HG02642 (cell line): ENCODE data around the gene STT3B.
"Not testable (repeated sequence)": the region's sequence is repeated elsewhere in the genome, so short reads cannot be mapped to it uniquely, and the experiment has no call there.

Source experiments
- ATAC-seq: cut with Tn5 transposase; IDR thresholded peaks from one replicate; pipeline ENCODE4 v1.9.1; 2021; ENCODE audit warnings: mild to moderate bottlenecking; ENCODE audit not compliant: unreplicated experiment, poor library complexity

STT3B gene

DNA sequence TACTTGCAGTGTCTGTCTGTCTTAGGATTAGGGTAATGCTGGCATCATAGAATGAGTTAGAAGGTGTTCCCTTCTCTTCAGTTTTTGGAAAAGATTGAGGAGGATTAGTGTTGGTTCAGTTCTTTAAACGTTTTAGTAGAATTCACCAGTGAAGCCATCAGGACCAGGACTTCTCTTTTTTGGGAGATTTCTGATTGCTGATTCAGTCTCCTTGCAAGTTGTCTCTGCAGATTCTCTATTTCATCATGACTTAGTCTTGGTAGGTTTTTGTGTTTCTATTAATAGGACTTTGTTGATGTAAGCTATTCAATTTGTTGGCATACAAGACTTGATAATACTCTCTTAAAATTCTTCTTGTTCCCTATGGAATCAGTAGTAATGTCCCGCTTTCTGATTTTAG lies 48.9 kb downstream of the STT3B start:
- ATAC-seq: no peak

DNA sequence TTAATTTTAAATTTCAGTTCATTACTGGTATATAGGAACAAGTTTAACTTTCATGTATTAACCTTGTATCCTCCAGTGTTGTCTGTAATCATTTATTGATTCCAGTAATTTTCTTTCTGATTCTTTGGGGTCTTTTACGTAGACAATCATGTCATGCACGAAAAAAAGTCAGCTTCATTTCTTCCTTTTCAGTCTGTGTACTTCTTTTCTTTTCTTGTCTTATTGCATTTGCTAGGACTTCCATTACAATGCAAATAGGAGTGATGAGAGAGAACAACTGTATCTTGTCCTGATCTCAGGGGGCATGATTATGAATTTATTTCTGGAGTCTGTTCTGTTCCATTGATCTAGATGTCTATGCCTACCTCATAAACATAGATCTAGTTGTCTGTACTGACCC lies 56.5 kb downstream of the STT3B start:
- no peak for ATAC-seq

GRCh38 chr3:31590650-31591049 lies 57.9 kb downstream of the STT3B start:
- no peak for ATAC-seq

- ATAC-seq: no peak
Measured at GRCh38 chr3:31592764-31593163, 60.0 kb downstream of the STT3B start.

DNA sequence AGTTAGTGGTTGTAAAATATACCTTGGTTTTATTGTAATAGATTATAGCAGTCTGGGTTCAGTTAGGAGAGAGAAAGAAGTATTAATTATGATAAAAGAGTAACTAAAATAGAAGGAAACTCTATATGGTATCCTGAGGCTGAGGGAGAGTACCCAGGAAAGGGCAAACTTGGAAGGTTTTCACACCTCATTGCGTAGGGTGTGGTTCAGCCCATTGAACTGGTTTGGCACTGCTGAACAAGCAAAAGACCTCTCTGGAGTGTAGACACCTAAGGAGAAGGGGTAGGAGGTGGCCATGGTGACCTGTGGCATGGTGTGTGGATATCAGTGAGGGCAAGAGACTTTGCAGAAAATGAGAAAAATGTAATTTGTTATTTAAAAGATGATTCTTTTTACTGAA lies 63.5 kb downstream of the STT3B start:
- no peak for ATAC-seq

GRCh38 chr3:31600431-31600830 lies 67.7 kb downstream of the STT3B start:
- no peak for ATAC-seq

DNA sequence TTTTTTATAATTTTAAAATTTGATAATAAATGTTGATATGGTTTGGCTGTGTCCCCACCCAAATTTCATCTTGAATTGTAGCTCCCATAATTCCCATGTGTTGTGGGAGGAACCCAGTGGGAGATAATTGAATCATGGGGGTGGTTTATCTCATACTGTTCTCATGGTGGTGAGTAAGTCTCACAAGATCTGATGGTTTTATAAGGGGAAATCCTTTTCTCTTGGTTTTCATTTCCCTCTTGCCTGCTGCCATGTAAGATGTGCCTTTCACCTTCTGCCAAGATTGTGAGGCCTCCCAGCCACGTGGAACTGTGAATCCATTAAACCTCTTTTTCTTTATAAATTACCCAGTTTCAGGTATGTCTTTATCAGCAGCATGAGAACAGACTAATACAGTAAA lies 72.6 kb downstream of the STT3B start:
- ATAC-seq: not testable (repeated sequence)

DNA sequence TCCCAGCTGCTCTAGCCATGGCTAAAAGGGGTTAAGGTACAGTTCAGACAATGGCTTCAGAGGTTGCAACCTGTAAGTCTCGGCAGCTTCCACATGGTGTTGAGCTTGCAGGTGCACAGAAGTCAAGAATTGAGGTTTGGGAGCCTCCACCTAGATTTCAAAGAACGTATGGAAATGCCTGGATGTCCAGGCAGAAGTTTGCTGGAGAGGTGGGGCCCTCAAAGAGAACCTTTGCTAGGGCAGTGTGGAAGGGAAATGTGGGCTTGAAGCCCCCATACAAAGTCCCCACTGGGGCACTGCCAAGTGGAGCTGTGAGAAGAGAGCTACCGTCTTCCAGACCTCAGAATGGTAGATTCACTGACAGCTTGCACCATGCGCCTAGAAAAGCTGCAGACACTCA lies 73.7 kb downstream of the STT3B start:
- no peak for ATAC-seq

- ATAC-seq: no peak
Measured at GRCh38 chr3:31610700-31611275, 78.1 kb downstream of the STT3B start.

DNA sequence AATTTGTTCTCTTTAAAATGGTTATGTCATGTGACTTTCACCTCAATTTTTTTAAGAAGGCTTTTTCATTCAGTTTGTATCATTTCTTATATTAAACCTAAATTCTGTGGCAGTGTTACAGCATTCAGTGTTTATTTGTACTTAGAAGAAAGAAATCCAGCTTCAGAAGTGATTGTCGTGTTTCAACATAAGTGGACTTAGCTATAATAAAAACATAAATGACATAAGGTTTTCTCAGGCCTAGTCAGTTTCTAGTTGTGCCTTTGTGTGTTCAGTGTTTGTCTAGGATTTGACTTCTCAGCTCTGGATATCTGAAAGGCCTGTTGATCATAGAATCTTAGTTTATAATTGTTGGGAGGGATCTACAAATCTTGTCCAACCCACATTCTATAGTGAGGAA lies 80.5 kb downstream of the STT3B start:
- ATAC-seq: no peak

DNA sequence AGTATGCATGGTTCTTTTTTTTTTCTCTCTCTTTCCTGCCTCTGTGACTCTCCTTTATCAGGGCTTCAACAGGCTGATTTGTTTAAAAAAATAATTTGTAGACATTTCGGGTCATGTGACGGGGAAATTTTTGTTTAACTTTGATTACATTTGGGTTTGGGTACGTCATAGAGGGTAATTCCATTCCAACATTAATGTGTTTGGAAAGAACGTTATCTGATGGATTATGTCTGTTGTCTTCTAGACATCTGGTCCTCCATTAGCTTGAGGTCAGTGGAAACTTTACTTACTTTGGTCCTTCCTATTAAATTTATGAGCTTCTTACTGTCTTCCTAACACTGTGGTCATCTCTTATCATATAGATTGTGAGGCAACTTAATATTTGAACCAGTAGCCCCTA lies 80.9 kb downstream of the STT3B start:
- no peak for ATAC-seq

DNA sequence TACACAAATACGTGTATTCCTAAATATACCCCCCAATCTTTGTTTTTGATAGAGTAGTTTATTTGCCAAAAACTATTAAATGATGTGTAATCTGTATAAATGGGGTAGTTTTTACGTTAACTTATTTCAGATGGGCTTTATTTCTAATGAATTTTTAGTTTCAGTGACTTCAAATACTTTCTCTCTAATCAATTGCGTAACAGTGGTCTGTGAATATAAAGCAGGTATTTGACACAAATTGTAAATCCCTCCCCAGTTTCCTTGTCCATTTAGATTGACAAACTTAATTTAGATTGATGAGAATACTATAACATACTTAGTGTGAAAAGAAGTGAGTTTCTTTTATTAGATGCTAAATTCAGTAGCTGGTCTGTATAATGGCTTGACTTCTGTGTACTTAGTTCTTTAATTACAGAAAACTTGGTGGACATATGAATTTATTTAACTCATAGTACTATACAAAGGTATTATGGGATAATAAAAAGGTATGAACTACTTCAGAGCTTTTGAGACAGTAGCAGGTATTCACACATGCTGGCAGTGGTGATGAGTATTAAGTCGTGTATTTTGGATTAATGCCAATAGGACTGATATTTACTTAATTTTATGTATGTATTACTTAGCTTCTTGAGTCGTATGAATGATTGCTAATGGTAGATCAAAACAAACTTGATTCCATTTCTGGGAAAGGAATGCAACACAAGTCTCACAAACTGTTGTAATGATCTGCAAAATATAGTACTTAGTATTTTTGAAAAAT lies 81.6 kb downstream of the STT3B start:
- no peak for ATAC-seq

DNA sequence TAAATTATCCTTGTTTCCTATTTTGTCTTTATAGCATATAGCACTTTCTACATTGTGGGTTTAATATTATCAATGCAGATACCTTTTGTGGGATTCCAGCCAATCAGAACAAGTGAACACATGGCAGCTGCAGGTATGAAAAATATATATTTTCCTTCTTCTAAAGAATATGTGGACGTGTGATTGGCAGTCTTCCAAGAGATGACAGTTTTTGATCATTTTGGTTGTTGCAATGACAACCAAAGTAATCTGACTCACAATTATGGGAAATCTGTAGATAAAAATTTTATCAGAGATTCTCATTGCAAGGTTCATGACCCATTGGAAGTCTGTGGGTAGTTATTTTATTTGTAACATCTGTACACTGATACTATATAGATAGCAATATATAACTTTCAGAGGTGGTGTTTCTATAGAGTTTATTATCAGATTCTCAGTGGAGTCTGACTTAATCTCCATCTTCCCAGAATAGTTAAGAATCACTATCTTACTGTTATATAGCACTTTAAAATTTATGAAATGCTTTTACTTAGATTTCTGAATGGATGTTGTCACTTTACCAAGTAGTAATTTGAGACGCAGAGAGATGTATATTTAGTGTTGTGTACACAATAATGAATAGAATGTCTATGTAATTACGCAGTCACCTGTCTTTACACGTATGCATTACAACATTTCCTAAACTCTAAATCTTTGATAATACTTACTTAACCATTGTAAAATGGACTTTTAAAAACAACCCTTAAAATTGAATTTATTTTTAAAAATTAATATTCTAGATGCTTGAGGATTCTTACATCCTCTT lies 82.5 kb downstream of the STT3B start:
- ATAC-seq: no peak

- no peak for ATAC-seq
Measured at GRCh38 chr3:31616711-31617110, 84.0 kb downstream of the STT3B start.

GRCh38 chr3:31620656-31621055 lies 87.9 kb downstream of the STT3B start:
- peak; percentile 41 for ATAC-seq

DNA sequence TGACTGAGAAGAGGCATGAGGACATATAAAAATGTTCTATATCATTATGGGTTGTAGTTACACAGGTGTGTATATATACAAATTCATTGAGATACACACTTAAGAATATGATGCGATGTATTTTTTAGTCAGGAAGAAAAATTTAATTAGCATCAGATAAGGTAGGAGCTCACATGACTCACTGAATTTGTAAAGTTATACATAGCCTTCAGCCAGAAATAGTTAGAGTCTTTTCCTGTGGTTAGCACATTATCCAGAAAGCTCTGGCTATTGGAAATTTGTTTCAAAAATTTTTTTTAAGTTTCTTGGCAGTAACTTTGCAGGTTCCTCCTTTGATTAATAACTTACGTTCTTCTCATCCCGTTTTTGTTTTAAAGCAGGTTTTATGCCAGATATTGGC lies 88.6 kb downstream of the STT3B start:
- no peak for ATAC-seq

GRCh38 chr3:31622636-31623288 lies 90.0 kb downstream of the STT3B start:
- ATAC-seq: peak; percentile 60

DNA sequence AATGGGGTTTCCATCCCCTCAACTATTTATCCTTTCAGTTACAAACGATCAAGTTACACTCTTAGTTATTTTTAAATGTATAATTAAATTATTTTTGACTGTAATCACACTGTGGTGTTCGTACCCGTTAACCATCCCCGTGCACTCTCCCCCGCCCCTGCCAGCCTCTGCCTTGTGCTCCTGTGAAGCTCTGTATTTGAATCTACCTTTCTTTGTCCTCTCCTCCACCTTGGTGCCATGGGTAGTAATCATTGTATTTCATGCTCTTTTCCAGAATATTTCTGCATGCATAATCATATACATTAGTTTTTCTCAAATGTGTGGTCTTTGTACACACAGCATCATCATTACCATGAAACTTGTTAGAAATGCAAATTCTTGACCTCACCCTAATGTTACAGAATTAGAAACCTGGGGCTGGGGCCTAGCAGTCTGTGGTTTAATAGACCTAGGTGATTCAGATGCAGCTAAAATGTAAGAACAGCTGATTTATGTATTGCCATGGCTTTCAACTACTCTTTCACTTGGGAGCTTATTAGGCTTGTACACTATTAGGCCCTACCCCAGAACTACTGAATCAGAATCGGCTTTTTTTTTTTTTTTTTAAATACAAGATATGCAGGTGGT lies 91.5 kb downstream of the STT3B start:
- peak; percentile 57 for ATAC-seq

DNA sequence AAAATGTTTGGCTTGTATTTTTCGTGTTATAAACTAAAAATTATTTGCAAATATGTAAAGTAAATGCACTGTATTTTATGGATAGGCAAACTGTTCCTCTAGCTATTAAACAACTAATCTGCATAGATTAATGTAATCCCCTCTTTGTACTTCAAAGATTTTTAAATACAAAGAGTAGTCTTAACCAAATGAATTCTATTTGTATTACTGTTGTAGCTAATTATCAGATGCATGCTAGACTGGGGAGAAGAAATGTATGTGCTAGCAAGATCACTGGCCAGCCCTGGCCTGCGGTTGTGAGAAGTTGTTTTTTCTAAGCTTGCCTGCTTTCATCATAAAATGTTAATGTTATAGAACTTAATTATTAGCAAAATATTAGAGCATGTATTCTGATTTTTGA lies 92.6 kb downstream of the STT3B start:
- no peak for ATAC-seq

DNA sequence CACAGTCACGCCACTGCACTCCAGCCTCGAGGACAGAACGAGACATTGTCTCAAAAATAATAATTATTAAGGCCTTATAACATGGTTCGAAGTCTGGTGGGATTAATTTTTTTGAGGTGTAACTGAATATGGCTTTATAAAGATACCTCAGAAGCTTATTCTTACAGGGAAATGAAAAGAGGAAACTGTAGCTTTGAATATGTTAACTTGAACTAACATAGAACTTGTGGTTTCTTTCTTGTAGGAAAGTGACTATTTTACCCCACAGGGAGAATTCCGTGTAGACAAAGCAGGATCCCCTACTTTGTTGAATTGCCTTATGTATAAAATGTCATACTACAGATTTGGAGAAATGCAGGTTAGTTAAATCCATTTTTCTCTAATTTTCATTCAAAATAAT lies 96.3 kb downstream of the STT3B start:
- ATAC-seq: no peak

- ATAC-seq: no peak
Measured at GRCh38 chr3:31634476-31634875, 101.8 kb downstream of the STT3B start.
